ENCODE results near the gene KRT86.
"Not testable (repeated sequence)": the region's sequence is repeated elsewhere in the genome, so short reads cannot be mapped to it uniquely, and the experiment has no call there.

The KRT86 gene

DNA sequence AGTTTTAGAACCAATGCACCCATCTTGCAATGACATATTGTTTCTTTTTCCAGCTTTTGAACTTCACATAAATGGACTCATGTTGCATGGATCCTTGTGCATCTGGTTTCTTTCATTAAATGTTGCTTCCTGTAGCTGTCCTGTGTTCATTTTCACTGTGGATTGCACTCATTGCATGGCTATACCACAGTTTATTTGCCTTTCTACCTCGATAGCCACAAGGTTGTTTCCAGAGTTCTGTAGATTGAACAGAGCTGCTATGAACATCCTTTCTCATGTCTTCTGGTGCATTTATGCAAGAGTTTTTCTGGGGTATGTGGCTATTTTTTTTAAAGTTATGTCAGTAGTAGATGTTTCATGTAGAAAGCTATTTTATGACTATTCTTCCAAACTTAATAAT is 20.4 kb downstream of the KRT86 start:
- DNase-seq (ENCODE audit: low spot score), result no peak

- no peak for DNase-seq (ENCODE audit: low spot score)
These were observed 21.2 kb downstream of the KRT86 start for GRCh38 chr12:52295663-52296062.

GRCh38 chr12:52296572-52297215 is 22.2 kb downstream of the KRT86 start:
- no peak for DNase-seq (ENCODE audit: low spot score)

GRCh38 chr12:52298677-52299190 is 24.3 kb downstream of the KRT86 start:
- no peak for DNase-seq (ENCODE audit: low spot score)

GRCh38 chr12:52300796-52301691 is 26.6 kb downstream of the KRT86 start:
- DNase-seq (ENCODE audit: low spot score), result no peak

GRCh38 chr12:52301721-52302120 is 27.3 kb downstream of the KRT86 start:
- DNase-seq (ENCODE audit: low spot score), result not testable (repeated sequence)

GRCh38 chr12:52302242-52302914 is 27.9 kb downstream of the KRT86 start:
- DNase-seq (ENCODE audit: low spot score), result not testable (repeated sequence)

DNA sequence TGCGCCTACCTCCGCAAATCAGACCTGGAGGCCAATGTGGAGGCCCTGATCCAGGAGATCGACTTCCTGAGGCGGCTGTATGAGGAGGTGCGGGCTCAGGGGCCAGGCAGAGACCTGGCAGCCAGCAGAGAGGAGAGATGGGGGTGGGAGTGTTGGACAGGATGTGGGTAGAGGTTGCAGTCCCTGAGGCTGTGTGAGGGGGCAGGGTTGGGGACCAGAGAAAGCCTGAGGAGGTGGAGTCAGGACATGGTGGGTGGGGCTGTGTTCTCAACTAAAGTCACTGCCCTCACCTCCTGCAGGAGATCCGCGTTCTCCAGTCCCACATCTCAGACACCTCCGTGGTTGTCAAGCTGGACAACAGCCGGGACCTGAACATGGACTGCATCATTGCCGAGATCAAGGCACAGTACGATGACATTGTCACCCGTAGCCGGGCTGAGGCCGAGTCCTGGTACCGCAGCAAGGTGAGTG is 30.5 kb downstream of the KRT86 start:
- DNase-seq (ENCODE audit: low spot score), result not testable (repeated sequence)

DNA sequence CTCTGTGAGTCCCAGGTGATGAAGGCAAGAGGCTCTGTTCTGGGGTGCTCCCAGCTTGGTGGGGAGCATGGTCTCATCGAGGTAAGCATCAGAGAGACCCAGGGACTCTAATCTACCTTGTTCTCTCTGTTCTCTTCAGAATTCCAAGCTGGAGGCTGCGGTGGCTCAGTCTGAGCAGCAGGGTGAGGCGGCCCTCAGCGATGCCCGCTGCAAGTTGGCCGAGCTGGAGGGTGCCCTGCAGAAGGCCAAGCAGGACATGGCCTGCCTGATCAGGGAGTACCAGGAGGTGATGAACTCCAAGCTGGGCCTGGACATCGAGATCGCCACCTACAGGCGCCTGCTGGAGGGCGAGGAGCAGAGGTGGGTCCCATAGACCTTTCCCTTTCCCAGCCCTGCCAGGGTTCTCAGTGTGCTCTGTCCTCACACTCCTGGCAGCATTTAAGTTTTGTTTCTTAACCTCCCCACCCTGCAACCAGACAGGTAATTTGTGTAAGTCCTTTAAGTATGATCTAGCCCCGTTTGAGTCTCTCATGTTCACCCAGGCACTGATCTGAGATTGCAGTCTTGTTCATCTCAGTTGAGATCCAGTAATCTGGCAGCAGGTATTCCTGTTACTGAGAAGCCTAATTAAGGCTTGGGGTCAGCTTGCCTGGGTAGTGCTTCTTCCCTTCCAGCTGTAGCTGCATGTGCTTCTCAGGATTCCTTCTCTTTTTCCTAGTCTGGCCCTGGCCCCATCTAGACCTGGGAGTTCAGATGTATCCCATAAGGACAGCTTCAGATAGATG is 31.7 kb downstream of the KRT86 start:
- DNase-seq (ENCODE audit: low spot score), result no peak

DNA sequence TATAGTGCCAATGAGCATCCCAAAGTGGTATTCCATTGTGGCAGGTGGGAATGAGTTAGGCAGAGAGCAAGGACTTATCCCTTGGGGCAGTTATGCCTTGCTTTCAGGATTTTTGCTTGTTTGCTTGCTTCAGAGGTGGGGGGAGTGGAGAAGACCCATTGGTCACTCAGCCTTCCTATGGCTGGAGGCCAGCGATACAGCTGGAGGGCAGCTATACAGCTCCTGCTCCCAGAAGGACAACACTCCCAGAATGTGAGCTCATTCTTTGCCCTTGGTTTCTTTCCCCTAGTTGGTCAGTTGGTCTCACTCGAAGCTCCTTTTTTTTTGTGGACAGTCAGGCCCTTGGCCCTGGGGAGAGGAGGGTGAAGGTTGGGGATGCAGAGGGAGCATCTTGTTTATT is 32.3 kb downstream of the KRT86 start:
- no peak for DNase-seq (ENCODE audit: low spot score)

DNA sequence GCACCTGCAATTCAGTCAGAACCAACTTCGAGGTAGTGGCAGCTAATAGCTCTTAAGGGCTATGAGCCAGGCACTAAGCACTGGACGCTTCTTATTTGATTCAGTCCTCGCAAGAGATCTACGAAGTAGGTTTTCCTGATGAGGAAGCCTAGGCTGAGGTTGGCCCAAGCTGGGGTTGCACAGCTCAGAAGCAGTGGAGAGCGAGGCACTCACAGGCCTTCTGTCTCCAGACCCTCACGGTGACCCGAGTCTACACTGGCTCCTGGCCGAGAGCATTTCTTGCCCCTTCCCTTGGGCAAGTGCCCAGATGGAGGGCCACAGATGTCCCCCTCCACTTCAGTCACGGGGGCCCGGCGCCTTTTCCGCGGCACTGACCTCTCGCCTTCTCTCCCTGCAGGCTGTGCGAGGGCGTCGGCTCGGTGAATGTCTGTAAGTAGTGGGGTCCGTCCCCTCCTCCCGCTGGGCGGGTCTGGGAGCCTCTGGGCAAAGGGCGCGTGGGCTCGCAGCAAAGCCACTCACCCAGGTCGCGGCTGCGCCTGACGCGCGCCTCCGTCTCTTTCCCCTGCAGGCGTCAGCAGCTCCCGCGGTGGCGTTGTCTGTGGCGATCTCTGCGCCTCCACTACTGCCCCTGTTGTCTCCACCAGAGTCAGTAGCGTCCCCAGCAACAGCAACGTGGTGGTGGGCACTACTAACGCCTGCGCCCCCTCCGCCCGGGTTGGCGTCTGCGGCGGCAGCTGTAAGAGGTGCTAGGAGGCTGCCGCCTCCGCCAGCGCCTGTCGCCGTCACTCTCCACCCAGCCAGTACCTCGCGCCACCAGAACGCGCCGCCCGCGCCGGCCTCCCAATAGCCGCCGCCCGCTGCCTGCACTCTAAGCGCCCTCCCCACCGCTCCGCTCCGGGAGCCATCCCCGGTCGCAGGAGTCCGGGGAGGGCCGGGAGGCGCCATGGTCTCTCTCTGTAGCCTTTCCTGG is 33.7 kb downstream of the KRT86 start:
- DNase-seq (ENCODE audit: low spot score), result no peak

- no peak for DNase-seq (ENCODE audit: low spot score)
These were observed 34.5 kb downstream of the KRT86 start for GRCh38 chr12:52308806-52309425.

DNA sequence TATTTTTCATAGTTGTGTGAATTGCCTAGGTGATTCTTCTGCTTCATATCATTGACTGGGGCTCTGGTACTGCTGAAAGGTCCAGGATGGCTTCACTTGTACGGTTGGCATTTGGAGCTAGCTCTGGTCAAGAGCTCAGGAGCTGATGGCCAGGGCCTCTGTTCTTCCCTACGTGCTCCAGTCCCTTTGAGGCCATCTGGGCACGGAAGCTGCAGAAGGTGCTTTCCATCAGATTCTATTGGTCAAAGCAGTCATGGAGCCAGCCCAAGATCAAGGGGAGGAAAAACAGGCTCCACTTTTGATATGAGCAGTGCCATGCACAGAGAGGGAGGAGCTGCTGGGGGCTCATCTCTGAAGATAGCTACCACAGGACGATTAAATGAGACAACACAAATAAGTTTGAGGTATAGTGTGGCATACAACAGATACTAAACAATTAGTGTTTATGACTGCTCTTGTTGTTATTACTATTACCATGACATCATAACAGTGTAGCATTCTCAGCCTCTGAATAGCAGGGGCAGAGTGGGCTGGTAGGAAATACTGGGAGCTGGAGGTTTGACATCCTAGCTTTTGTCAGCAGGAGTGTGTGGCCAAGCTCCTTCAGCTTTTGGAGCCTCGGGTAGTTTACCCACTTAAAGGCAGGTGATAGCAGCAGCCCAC is 36.3 kb downstream of the KRT86 start:
- no peak for DNase-seq (ENCODE audit: low spot score)

DNA sequence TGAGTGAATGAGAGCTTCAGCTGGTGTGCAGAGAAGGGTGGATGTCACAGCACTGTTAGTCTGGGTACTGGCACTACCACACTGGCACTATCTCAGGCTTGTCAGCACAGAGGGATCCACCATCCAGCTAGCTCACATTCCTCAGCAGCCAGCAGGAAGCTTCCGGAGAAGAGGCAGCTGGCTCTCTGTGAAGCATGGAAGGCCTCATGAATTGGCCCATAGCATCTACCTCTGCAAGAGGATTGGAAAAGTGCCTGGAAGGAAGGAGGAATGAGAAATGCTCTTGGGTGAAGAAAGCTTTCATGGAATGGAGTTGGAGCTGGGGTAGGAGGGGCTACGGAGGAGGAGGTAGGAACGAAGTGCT is 36.8 kb downstream of the KRT86 start:
- DNase-seq (ENCODE audit: low spot score), result no peak

- DNase-seq (ENCODE audit: low spot score), result no peak
These were observed 37.6 kb downstream of the KRT86 start for GRCh38 chr12:52312086-52312485.

GRCh38 chr12:52313461-52313860 is 39.0 kb downstream of the KRT86 start:
- DNase-seq (ENCODE audit: low spot score), result no peak

GRCh38 chr12:52313926-52314325 is 39.5 kb downstream of the KRT86 start:
- DNase-seq (ENCODE audit: low spot score), result no peak

- no peak for DNase-seq (ENCODE audit: low spot score)
These were observed 40.1 kb downstream of the KRT86 start for GRCh38 chr12:52314511-52314910.

- not testable (repeated sequence) for DNase-seq (ENCODE audit: low spot score)
These were observed 41.3 kb downstream of the KRT86 start for GRCh38 chr12:52315721-52316120.

DNA sequence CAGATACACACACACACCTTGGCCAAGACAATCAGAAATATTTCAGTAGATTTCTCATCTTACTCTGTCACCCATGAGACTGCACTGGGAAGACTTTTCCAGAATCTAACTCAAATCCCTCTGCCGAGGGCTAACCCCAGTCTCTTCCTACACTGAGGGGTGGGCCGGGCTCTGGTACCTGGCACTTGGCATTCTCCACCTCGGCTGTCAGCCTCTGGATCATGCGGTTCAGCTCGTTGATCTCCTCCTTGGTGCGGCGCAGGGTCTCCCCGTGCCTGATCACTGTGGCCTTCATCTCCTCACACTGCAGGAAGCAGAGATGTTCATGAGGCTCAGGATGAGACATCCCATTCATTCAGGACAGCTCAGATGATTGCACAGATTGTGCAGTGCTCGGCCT is 41.8 kb downstream of the KRT86 start:
- no peak for DNase-seq (ENCODE audit: low spot score)

Measured in RKO (cell line).